IPS-18c (cell line): Measurements from ENCODE around the gene PRMT5.
"Not testable (repeated sequence)": the region's sequence is repeated elsewhere in the genome, so short reads cannot be mapped to it uniquely, and the experiment has no call there.

Source experiments
- H3K4me3 ChIP-seq: 2 replicates; pipeline ENCODE4 v1.7.0; 2013; ENCODE audit warnings: low read depth, mild to moderate bottlenecking, low read length, moderate library complexity; ENCODE audit not compliant: insufficient read depth
- H3K9me3 ChIP-seq: one replicate; pipeline ENCODE4 v1.6.1; 2013; ENCODE audit warnings: mild to moderate bottlenecking, low read length, moderate library complexity; ENCODE audit not compliant: control insufficient read depth, insufficient read depth

PRMT5 gene

DNA sequence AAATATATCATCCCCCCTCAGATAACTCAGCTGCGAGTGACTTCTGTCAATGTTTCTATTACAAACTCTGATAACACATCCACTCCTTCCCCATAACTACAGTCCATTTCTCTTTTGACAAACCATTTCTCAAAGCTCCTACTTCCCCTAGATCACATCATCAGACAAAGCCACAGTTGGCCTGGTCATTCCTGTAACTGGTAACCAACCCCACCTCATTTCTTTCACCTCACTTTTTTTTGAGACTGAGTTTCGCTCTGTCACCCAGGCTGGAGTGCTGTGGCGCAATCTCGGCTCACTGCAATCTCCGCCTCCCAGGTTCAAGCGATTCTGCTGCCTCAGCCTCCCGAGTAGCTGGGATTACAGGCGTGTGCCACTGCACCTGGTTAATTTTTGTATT lies 22.6 kb upstream of the PRMT5 start:
- not testable (repeated sequence) for H3K9me3 ChIP-seq, H3K4me3 ChIP-seq

GRCh38 chr14:22945642-22946041 lies 16.5 kb upstream of the PRMT5 start:
- Histone ChIP-seq H3K9me3 (no peaks in the 10 kb centered on the region), H3K4me3 (no peak overlapping the region)

- Histone ChIP-seq H3K4me3 (no peak overlapping the region), H3K9me3 (no peaks in the 10 kb centered on the region)
Observed at GRCh38 chr14:22939684-22940083, 10.5 kb upstream of the PRMT5 start.

DNA sequence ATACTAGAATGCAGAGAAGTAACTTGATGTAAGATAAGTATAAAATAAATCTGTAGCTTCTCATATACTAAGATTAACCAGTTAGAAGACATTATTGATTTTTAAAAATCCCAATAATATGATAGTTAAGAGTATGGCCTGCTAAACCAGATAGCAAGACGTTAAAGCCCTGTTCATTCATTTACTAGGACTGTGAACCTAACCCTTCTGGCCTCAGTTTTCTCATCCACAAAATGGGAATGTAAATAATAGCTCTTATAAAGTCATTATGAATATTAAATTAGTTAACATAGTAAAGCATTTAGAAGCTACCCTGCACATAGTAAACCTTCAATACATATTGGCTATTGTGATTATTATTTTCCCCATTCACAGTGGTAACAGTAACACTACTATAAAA lies 6.0 kb upstream of the PRMT5 start:
- no peak overlapping the region for H3K4me3 ChIP-seq
- no peaks in the 10 kb centered on the region for H3K9me3 ChIP-seq

DNA sequence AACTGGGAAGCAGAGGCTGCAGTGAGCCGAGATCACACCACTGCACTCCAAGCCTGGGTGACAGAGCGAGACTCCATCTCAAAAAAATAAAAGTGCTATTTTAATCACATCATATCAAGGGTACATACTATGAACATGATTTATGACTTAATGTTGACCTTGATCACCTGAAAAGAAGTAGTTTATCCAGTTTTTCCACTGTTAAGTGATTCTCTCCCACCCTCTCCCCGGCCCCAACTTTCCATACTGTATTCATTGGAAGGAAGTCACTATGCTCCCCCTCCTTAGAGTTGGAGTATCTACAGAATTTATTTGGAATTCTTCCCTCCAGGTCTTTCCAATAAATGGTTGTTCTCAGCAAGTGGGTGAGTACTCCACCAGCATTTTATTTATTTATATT lies 3.0 kb upstream of the PRMT5 start:
- H3K4me3 ChIP-seq: no peak overlapping the region

DNA sequence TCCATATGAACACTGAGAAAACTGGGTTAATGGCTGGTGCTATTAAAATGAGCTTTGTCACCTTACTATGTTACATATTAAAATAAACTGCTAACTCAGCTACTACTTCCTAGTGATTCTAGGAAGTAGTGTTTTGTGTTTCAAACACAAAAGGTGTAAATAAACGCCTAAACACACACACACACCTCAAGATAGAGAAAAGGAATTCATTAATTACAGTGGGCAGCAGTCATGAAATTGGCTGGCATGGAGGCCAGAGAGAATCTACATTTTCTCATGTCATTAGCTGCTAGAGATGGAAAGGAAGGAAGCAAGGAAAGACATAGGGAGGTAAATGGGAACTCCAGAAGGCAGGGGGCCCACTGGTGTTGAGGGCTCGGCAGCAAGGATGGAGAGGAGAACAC lies 787 bp upstream of the PRMT5 start:
- no peaks in the 10 kb centered on the region for H3K9me3 ChIP-seq

More for the DNA sequence above, 3.0 kb upstream of the PRMT5 start:
- no peaks in the 10 kb centered on the region for H3K9me3 ChIP-seq

GRCh38 chr14:22928237-22929103 lies 706 bp downstream of the PRMT5 start:
- H3K9me3 ChIP-seq: no peaks in the 10 kb centered on the region
- peak overlapping the region; percentile 79 for H3K4me3 ChIP-seq

More for the DNA sequence above, 787 bp upstream of the PRMT5 start:
- peak overlapping the region; percentile 66 for H3K4me3 ChIP-seq

GRCh38 chr14:22926316-22926715 lies 2.9 kb downstream of the PRMT5 start:
- Histone ChIP-seq H3K9me3 (no peaks in the 10 kb centered on the region), H3K4me3 (no peak overlapping the region; the same call in 1 of the 2 replicates)

DNA sequence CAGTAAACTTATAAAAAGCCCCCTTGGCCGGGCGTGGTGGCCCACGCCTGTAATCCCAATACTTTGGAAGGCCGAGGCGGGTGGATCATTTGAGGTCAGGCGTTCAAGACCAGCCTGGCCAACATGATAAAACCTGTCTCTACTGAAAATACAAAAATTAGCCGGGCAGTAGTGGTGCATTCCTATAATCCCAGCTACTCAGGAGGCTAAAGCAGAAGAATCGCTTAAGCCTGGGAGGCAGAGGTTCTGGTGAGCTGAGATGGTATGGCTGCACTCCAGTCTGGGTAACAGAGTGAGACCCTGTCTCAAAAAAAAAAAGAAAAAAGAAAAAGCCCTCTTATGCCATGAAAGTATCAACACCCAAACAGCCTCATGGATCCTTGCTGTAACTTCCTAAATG lies 3.7 kb downstream of the PRMT5 start:
- Histone ChIP-seq H3K9me3 (no peaks in the 10 kb centered on the region), H3K4me3 (no peak overlapping the region)

GRCh38 chr14:22923746-22924145 lies 5.4 kb downstream of the PRMT5 start:
- no peak overlapping the region for H3K4me3 ChIP-seq
- no peaks in the 10 kb centered on the region for H3K9me3 ChIP-seq

GRCh38 chr14:22922294-22922693 lies 6.9 kb downstream of the PRMT5 start:
- Histone ChIP-seq H3K9me3 (no peaks in the 10 kb centered on the region), H3K4me3 (no peak overlapping the region)

DNA sequence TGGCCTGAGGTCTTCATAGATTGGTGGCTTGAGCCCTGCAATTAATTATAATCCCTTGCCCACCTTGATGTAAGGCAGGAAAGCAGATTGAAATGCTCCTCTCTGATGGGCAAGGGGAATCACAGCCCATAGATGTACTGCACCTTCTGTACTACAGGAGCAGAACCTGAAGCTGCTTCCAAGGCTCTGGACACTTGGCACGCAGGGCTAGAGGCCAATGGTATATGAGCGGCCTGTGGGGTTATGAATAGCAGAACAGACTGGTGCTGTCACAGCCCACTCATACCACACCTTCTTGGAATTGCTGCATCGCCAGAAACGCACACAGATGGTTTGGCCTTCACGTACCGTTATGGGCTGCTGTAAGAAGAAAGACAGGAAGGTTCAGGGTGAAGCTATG lies 8.5 kb downstream of the PRMT5 start:
- Histone ChIP-seq H3K9me3 (no peaks in the 10 kb centered on the region), H3K4me3 (no peak overlapping the region)

GRCh38 chr14:22919601-22919921 lies 9.6 kb downstream of the PRMT5 start:
- Histone ChIP-seq H3K9me3 (peaks cover under 1% of the 10 kb centered on the region), H3K4me3 (peak overlapping the region; percentile 29)

GRCh38 chr14:22918804-22919600 lies 10.2 kb downstream of the PRMT5 start, which contains the start of gene RBM23:
Gene RBM23 (minus strand): TSS chr14:22919149.
- Histone ChIP-seq H3K4me3 (peak within 1 kb of the TSS; percentile 96), H3K9me3 (peaks cover 2% of the 10 kb centered on the region)

DNA sequence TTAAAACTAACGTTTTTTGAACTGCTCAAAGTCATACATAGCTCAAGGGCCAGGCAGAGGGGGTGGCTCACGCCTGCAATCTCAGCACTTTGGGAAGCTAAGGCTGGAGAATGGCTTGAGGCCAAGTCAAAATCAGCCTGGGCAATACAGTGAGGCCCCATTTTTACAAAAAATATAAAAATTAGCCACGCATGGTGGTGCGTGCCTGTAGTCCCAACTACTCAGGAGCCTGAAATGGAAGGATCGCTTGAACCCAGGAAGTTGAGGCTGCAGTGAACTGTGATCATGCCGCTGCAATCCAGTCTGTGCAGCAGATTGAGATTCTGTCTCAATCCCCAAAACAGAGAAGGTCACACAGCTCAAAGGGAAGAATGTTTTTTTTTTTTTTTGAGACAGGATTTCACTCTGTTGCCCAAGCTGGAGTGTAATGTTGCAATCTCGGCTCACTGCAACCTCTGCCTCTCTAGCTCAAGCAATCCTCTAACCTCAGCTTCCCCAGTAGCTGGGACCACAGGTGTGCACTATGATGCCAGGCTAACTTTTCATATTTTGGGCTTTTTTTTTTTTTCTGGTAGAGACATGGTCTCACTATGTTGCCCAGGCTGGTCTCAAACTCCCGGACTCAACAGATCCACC lies 13.2 kb downstream of the PRMT5 start:
- Histone ChIP-seq H3K4me3 (no peak overlapping the region), H3K9me3 (peaks cover 2% of the 10 kb centered on the region)

- not testable (repeated sequence) for H3K9me3 ChIP-seq, H3K4me3 ChIP-seq
Observed at GRCh38 chr14:22914836-22915235, 14.3 kb downstream of the PRMT5 start.

DNA sequence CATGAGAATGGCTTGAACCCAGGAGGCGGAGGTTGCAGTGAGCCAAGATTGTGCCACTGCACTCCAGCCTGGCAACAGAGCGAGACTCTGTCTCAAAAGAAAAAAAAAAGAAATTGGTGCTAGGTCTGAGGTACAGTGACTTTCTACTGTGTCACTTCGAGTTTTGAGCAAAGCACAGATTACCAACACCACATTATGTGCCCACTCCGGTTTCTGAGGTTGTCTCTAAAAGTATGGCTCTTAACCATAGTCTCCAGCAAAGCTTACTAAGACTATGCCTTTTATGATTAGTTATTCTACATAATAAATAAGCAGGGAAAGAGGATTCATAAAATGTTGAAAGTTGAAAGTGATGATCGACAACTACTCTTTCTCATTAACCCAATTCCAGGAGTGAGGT lies 18.3 kb downstream of the PRMT5 start:
- no peak overlapping the region for H3K4me3 ChIP-seq
- H3K9me3 ChIP-seq: peaks cover 2% of the 10 kb centered on the region

- Histone ChIP-seq H3K9me3 (no peaks in the 10 kb centered on the region), H3K4me3 (no peak overlapping the region)
Observed at GRCh38 chr14:22908601-22909000, 20.6 kb downstream of the PRMT5 start.
